ENCODE data around the gene METTL6.

Gene METTL6

GRCh38 chr3:15361494-15362214, 65.7 kb downstream of the METTL6 start:
- no peak for DNase-seq

- DNase-seq, result no peak
Observed at GRCh38 chr3:15360788-15361493, 66.4 kb downstream of the METTL6 start.
